Central memory CD4-positive, alpha-beta T cell (primary cell): ENCODE data around the gene SYNE3.
"Not testable (repeated sequence)": the region's sequence is repeated elsewhere in the genome, so short reads cannot be mapped to it uniquely, and the experiment has no call there.

Experiments used
- DNase-seq: peaks from one replicate; pipeline ENCODE4 v3.0.0; 2022

Gene SYNE3

GRCh38 chr14:95523815-95524448, 7.5 kb upstream of the SYNE3 start:
- DNase-seq = no peak

GRCh38 chr14:95523051-95523814, 6.8 kb upstream of the SYNE3 start:
- DNase-seq = no peak

DNA sequence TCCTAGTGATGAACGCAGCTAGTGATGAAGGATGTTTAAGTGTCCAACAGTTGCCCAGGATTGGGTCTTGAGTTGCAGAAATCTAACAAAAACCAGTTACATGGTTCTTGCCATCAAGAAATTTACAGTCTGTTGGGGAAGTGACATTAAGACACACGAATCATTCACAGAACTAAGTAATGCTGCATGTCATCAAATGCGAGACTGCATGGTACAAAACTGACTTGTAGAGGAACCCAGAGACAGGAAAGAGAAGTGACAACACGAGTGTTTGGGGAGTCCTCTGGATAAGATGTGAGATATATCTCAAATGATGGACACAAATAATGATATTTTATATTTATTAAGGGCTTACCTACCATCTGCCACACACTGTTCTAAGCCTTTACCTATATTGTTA, 6.1 kb upstream of the SYNE3 start:
- DNase-seq = no peak

DNA sequence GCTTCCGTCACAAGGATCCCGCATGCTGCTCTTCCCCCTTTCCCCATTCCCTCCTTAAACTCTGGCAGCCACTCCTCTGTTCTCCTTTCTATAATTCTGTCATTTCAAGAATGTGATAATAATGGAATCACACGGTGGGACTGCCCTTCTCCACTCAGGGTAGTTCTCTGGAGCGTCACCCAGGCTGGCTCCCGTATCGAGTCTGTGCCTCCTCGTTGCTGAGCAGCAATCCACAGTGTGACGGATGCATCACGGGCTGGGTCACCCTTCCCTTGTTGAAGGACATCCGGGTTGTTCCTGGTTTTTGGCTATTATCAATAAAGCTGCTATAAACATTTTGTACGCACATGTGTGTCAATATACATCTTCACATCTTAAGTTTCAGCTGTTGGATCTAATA, 5.7 kb upstream of the SYNE3 start:
- no peak for DNase-seq

DNA sequence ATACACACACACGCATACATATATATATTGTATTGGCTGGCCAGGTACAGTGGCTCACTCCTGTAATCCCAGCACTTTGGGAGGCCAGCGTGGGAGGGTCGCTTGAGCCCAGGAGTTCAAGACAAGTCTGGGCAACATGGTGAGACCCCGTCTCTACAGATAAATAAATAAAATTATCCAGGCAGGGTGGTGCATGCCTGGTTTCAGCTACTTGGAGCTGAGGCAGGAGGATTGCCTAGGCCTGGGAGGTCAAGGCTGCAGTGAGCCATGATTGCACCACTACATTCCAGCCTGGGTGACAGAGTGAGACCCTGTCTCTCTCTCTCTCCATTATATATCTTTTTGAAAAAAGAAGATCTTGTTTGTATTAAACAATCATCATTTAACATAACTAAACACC, 4.6 kb upstream of the SYNE3 start:
- no peak for DNase-seq

GRCh38 chr14:95520346-95520745, 3.9 kb upstream of the SYNE3 start:
- DNase-seq = no peak

DNA sequence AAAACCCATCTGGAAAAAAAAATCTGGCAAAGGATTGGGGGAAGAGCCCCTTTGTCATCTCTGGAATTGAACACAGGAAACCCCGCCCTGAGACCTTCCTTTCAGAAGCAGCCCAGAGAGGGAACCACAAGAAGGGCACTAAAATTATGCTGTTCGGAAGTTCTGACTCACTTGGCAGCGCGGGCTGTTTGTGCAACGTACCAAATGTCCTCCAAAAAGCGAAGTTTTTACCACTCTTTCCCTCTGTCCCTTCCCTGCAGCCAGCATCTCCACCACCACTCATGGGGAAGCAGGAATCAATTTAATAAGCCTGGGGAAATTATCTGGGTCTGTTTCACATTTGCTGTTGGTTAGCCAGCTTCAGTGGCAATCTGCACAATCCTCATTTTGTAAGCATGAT, 3.2 kb upstream of the SYNE3 start:
- peak; percentile 67 for DNase-seq

GRCh38 chr14:95518045-95518751, 1.7 kb upstream of the SYNE3 start:
- no peak for DNase-seq

GRCh38 chr14:95515596-95516552, 576 bp downstream of the SYNE3 start:
- peak; percentile 82 for DNase-seq

DNA sequence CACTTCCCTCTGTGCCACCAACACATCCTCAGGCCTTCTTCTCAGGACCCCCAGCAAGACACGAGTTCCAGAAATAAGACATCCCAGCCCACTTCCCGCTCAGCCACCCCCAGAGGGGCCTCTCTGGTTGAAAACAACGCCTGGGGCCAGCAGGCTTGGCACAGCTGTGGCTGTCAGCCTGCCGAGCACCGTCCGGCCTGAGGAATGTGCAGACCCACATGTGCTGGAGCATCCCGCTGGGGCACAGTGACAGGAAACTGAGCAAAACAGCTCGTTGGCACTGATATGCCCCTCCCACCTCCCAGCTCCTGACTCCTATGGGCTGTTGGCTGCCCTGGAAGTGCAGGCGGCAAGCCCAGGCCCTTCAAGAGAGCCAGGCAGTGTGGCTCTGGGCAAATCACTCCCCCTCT, 1.4 kb downstream of the SYNE3 start:
- DNase-seq = no peak

GRCh38 chr14:95514131-95515079, 2.0 kb downstream of the SYNE3 start:
- DNase-seq = no peak

DNA sequence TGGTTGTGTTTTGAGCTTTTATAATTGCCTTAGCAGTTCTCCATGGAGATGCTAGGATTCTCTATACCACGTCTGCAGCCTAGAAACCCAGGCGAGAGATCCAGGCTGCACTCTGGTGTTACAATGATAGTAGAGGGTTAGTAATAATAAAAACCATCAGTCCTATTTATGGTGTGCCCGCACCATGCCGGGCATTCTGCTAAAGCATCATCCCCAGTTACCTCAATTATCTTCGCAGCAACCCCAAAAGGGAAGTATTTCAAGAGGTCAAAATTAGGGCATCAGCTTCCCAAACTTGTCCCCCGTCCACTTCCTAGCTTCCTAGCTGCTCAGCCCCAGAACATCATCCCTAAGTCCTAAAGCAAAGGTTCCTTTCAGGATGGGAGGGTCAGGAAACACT, 3.2 kb downstream of the SYNE3 start:
- DNase-seq = no peak

GRCh38 chr14:95511687-95512086, 4.8 kb downstream of the SYNE3 start:
- DNase-seq = no peak

DNA sequence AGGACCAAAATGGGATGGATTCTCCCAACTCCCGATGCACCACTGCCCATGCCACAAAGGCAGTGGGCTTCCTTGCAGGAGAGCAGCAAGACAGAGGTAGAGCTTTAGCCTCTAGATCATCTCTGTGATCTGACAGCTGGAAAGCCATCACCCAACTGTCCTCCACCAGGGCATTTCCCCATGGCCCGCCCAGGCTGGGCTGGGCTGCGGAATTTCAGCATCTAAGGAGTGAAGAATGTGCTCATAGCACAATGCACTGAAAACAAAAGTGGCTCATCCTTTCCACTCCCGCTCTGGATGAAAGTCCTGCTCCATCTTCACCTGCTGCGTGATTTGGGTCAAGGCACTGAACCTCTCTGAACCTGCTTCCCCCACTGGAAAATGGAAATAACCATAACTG, 5.6 kb downstream of the SYNE3 start:
- DNase-seq = no peak

DNA sequence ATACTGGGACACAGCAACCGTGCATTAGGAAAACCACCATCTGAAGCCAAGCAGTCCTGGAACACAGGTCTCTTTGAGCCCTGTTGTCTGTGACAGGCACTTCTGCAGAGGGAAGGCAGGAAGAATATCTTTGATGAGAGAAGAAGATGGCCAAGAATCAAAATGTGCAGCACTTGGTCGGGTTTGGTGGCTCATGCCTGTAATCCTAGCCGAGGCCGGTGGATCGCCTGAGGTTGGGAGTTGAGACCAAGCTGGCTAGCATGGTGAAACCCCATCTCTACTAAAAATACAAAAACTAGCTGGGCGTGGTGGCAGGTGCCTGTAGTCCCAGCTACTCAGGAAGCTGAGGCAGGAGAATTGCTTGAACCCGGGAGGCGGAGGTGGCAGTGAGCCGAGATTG, 6.1 kb downstream of the SYNE3 start:
- DNase-seq = not testable (repeated sequence)

- no peak for DNase-seq
Measured at GRCh38 chr14:95509495-95509894, 7.0 kb downstream of the SYNE3 start.

GRCh38 chr14:95508377-95508776, 8.1 kb downstream of the SYNE3 start:
- DNase-seq = no peak

DNA sequence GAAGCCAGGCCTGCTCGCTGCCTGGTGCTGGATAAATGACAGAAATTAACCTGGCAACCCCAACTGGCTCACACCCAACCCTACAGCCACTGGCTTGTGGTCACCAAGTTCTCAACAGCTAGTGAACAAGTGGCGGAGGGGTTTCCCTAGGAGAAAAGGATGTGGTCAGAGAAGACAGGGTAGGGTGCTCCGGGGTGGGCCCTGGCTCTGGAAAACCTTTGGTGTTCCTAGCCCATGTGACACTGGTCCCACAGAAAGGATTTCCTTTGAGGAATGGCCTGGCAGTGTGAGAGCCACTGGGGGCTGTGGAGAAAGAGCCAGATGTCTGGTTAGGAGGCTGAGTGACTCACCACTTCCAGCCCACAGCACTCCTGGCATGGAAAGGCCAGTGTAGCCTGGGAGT, 8.7 kb downstream of the SYNE3 start:
- DNase-seq = no peak

GRCh38 chr14:95507174-95507573, 9.3 kb downstream of the SYNE3 start:
- no peak for DNase-seq

DNA sequence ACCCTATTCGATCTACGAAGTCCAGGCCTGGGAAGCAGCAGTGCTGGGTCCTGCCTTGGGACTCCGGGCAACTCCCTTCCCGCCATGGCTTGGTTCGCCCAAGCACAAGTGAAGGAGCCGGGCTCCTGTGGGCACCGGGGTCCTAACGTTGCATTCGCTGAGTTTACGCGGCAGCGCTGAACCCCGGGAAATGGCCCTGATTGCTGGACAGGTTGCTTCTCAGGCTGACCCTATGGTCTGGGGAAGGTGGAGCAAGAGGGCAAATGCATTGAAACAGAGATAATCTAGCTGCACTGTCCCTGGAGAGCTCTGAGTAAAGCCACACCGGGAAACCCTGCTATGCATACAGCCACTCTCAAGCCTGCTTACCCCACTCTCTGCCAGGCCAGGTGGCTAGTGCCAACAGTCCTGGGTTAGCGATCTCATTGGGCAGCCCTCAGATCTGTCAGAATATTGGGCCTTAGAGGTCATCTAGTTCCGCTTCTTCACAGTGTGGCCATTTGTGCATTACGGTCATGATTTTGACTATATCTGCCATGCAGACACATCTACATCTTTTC, 11.3 kb downstream of the SYNE3 start:
- no peak for DNase-seq
